G401 (cell line): ENCODE measurements around the gene ZMIZ1. TPM values are rescaled to one million over a fixed set of nuclear protein-coding genes. Genes with fewer than 3 reads are reported as not detected.

Experiments
- DNase-seq: peaks from one replicate; pipeline ENCODE4 v3.0.0-alpha.2; 2015; ENCODE audit warnings: low spot score
- in situ Hi-C: cut with HindIII; loops from 2 replicates; pipeline ENCODE4 v1.10.0; 2016; ENCODE audit warnings: low sequenced_read_pairs, mixed read lengths
- total RNA-seq: library from RNA; depleted of rRNA; stranded (reverse); fragments of >200 nt; shearing (Covaris generic); gene quantifications from 2 replicates; pipeline ENCODE4 v1.2.3, GENCODE V29; 2014

The ZMIZ1 gene
- total RNA-seq, 1 experiment from 2014 or later = 2.3 TPM

DNA sequence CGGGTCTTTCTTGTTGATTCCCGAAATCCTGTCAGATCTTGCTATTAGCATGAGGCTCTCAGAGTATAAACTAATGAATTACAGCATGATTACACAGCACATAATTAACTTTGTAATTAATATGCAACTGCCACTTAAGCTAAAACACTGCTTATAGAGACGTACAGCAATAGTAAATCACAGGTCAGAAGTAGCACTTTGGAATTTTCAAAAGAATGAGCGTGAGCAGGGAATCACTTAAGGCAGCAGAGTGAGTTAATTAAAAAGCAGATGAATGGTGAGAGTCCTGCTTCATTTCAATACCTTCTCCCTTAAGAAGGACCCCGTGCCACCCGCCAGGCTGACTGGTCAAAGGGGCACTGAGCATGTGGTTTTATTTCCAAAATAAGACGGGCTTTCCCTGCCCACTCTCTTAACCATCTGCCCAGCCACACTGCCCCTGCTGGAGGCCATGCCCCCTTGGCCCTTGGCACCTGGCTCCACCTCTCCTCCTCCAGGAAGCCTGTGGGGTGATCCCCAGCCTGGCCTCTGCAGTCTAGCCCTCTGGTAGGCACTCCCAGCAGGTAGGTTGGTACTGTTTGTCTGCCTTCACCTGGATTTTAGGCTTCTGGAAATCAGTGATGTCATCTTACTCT lies 117.8 kb downstream of the ZMIZ1 start:
- in situ Hi-C loops = no loop called here
- DNase-seq = no peak

- no peak for DNase-seq
- in situ Hi-C loops = no loop called here
Observed at GRCh38 chr10:79187121-79187940, 118.6 kb downstream of the ZMIZ1 start.

DNA sequence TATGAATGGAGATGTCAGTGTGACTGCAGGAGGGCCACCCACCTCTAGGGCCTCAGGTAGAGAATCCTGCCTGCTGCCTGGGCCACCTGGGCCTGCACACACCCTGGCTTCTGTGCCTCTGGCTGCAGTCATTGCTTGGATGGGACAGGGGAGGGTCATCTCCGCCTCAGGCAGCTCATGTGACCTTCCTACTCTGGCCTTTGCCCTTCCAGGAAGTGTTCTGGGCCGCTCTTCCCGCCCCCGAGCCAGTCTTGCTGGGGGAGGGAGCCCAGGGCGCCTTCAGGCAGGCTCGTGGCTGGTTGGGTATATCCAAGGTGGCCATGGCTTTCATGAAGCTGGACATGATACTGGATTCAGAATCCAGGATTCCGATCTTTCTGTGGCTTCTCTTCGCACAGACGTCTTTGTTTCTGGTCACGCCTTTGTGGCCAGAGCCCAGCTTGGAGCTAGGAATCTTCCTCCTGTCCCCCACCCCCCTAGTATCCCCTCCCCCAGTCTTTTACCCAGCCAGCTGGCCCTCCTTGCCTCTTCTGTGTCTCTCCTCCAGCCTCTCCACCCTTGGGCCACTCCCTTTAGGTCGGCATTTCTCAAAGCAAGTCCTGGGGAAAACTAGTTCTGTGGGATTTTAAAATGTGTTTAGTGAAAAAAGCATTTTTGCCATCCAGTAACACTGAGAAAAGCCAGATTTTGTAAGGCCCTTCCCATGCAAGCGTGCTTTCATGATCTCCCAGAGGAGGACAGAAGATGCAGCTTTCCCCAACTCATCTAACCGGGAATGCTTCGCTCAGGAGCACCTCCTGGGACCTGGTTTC lies 119.6 kb downstream of the ZMIZ1 start:
- in situ Hi-C loops = no loop called here

DNA sequence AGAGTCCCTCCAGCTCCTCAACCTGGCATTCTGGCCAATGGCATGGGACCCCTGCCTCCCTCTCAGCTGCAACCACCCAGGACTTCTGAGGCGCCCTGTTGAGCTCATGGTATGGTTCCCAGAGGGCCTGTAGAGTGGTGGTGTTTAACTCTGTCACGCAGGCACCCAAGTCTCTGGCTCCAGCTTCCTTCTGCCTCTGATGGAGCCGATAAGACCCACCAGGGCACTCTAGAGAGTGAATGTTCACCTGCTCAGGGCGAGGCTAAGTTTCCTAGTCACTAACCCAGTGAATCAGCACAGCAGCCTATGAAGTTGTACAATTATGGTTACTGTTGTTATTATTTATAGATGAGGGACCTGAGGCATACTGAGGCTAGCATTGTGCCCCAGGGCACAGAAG lies 120.4 kb downstream of the ZMIZ1 start:
- no peak for DNase-seq
- in situ Hi-C loops = no loop called here

More for the DNA sequence above, 119.6 kb downstream of the ZMIZ1 start:
- no peak for DNase-seq

- in situ Hi-C loops = no loop called here
- DNase-seq = no peak
Observed at GRCh38 chr10:79189853-79190435, 121.2 kb downstream of the ZMIZ1 start.

DNA sequence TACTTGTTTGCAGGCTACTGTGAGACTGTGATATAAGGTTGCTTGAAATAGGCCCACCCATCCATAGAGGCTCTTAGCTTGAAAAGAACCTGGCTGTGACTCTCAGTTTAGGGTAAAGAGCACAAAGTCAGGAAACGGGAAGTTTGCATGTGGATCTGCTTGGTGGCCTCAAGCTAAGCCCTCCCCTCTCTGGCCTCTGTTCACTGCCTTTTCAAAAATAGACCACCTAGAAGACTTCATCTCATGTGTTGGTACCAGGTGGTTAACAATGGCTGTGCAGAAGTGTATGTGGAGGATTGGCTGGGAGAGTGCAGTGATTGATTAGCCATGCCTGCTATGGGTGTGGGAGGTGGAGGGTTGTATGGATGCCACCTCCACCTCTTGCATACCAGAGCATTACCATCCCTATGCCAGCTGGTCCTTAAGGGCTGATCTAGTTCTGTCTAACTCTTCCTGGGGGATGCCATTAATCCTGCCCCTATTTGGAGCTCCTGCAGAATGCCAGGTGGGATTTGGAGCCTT lies 122.0 kb downstream of the ZMIZ1 start:
- in situ Hi-C loops = no loop called here
- DNase-seq = no peak

DNA sequence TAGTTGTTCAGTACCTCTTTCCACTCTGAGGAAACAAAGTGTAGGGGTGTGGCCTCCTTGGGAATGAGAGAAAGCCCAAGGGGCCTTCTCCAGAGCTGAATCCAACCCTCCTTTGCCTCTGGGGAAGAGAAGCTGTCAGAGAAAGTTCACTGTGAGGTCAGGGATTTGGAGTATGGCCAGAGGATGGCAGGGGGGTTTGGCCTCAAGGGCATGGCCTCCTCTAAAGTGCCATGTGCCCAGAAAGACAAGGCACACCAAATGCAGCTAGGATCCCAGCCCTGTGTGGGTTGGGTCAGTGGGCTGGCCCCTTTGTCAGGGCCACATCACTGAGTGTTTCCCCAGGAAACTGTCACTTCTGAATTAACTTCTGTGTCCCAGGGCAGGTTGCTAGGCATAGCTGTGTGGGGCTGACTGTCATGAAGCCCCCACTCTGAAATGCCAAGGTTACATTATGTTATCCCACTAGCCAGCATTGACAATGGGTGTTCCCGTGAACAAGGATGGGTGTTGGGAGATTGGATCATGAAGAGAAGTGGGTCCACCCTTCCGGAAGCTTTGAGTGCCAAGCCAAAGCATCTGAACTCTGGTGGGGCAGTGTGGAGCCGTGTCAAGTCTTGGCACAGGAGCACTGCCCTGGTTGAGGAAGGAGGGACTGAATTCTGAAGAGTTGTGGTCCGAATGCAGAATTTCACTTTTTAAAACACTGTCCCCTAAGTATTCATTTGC lies 123.3 kb downstream of the ZMIZ1 start:
- no peak for DNase-seq
- in situ Hi-C loops = no loop called here

- in situ Hi-C loops = no loop called here
Observed at GRCh38 chr10:79192677-79193003, 123.9 kb downstream of the ZMIZ1 start.

GRCh38 chr10:79193694-79194382 lies 125.1 kb downstream of the ZMIZ1 start:
- DNase-seq = no peak
- in situ Hi-C loops = no loop called here

More at GRCh38 chr10:79192677-79193003, 123.9 kb downstream of the ZMIZ1 start:
- no peak for DNase-seq

DNA sequence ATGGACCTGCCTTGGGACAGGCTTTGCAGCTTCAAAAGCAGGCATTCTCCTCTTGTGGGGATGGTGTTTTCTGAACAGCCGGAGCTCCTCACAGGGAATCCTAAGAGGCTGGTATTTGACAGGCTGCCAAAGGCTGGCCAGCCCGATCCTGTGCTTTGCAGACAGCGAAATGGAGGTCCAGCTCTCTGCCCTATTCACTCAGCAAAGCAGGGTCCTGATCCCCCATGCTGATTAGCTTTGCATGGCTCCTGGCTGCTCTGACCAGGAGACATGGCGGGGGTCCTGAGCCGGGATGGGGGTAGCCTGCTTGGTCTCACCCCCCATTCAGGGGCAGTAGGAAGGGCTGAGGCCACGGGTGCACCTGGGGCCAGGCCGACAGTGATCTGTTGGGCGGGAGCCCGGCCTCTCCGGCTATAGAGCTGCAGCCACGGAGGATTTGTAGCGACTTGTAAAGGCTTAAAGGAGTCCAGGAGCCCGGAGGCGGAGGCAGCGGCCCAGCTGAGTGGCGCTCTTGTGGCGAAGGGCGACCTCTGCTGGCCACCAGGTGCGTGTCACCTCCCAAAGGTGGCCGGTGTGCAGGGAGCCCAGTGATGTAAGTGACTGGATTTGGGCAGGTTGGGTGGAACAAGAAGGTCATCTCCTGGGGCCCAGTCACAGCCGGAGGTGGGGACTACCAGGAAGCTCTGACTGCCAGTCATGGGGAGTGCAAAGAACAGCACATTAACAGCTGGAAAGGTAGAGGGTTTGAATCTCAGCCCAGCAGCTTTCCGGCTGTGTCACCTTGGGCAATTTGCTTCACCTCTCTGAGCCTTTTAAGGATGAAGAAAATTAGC lies 126.5 kb downstream of the ZMIZ1 start:
- DNase-seq = peak; percentile 89
- in situ Hi-C loops = no loop called here

- DNase-seq = peak; percentile 69
- in situ Hi-C loops = no loop called here
Observed at GRCh38 chr10:79196470-79197461, 128.0 kb downstream of the ZMIZ1 start.

DNA sequence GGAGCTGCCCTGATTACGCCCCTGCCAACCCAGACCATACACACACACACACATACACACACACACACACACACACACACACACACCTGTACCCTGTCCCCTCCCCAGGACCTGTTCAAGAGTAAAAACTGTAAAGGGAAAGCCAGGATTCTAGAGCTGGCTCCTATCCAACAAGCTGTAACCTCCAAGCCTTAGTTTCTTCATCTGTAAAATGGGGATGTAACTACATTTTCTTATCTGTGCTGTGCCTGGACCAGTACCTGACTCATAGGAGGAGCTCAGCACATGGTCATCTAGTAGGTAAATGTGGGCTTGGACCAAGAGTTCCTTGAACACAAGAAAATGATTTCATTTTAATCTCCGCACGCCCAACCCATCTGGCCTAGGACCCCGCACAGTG lies 128.8 kb downstream of the ZMIZ1 start:
- no peak for DNase-seq
- in situ Hi-C loops = no loop called here

GRCh38 chr10:79200346-79200745 lies 131.6 kb downstream of the ZMIZ1 start:
- DNase-seq = no peak
- in situ Hi-C loops = no loop called here

GRCh38 chr10:79201706-79202105 lies 132.9 kb downstream of the ZMIZ1 start:
- in situ Hi-C loops = no loop called here

DNA sequence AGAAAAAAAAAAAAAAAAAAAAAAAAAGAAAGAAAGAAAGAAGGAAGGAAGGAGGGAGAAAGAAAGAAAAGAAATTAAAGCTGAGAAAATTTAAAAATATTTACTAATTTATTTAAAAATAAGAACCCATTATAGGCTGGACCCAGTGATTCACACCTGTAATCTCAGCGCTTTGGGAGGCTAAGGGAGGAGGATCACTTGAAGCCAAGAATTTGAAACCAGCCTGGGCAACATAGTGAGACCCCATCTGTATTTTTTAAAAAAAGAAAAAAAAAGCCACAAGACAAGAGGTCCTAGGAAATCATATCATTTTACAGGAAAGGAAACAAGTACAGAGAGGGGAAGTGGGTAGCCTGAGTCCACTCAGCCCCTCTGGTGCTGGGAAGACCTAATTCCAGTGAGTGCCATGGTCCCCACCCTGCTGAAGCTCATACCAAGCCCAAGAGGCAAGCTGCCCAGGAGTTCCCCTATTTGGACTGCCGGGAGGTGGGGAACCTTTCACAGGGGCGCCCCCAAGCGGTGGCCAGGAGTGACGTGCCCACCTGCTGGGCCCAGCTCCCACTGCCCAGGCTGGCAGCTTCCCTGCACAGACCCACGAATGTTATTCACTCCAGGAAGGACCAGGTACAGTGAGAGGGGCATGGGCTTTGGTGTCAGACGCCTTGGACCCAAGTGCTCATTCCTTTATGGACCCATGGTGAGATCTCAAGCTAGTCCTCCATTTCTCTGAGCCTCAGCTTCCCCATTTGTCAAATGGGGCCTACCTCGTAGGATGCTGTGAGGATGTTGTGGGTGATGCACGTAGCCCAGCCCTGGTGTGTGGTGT lies 133.6 kb downstream of the ZMIZ1 start:
- DNase-seq = no peak
- in situ Hi-C loops = no loop called here

More at GRCh38 chr10:79201706-79202105, 132.9 kb downstream of the ZMIZ1 start:
- no peak for DNase-seq
